Measurements from ENCODE around the gene CHID1.

DNA sequence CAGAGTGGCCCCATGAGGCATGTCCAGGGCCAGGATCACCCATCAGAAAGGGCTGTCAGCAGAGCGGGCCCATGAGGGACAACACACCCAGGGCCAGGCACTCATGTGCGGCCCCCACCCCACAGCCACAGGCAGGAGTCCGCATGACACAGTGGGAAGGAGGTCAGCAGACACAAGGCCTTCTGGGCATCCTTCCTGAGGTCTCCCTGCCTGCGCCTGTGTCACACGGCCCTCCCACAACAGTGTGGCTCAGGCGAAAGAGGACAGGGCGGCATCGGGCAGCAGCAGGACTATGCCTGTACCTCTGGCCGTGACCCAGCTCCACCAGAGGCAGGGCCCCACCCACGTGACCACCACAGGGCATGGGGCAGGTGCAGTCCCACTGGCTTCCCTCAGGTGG, 27.1 kb downstream of the CHID1 start:
- TF ChIP-seq, protein P1, sequence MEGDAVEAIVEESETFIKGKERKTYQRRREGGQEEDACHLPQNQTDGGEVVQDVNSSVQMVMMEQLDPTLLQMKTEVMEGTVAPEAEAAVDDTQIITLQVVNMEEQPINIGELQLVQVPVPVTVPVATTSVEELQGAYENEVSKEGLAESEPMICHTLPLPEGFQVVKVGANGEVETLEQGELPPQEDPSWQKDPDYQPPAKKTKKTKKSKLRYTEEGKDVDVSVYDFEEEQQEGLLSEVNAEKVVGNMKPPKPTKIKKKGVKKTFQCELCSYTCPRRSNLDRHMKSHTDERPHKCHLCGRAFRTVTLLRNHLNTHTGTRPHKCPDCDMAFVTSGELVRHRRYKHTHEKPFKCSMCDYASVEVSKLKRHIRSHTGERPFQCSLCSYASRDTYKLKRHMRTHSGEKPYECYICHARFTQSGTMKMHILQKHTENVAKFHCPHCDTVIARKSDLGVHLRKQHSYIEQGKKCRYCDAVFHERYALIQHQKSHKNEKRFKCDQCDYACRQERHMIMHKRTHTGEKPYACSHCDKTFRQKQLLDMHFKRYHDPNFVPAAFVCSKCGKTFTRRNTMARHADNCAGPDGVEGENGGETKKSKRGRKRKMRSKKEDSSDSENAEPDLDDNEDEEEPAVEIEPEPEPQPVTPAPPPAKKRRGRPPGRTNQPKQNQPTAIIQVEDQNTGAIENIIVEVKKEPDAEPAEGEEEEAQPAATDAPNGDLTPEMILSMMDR (conservative IDR thresholded peaks at IDR 0.05; ENCODE audit: low read length), result no peak
- no peak for TF ChIP-seq EZH2phosphoT487 (IDR thresholded peaks at IDR 0.05; ENCODE audit: borderline replicate concordance, low read depth, low read length)

Measured in OCI-LY7 (cell line).